CD8-positive, alpha-beta memory T cell (primary cell): ENCODE data around the gene PTGES2. TPM values are rescaled to one million over a fixed set of nuclear protein-coding genes. Genes with fewer than 3 reads are reported as not detected.
A peak's percentile ranks its signal among the peaks of the same experiment; 100 is the strongest.

Experiments used
- CTCF ChIA-PET: fragments of 350-600 bp; sonication (Branson Sonifier 250); formaldehyde crosslinking; loops from one replicate; lab custom pipeline; 2021; ENCODE audit warnings: antibody characterized with exemption; lab: Charles Lee
- POLR2A ChIA-PET: fragments of 350-600 bp; sonication (Branson Sonifier 250); formaldehyde crosslinking; loops from one replicate; lab custom pipeline; 2021; ENCODE audit warnings: antibody characterized with exemption; lab: Charles Lee
- DNase-seq, 5 donors: peaks; one replicate each; pipeline versions ENCODE4 v3.0.0 to v3.0.0-alpha.2; 2020 to 2022; ENCODE audit warnings: mixed read lengths in 1 of 5
- H3K27ac ChIP-seq: one replicate; pipeline ENCODE4 v1.7.0; 2013; ENCODE audit warnings: low read depth, mild to moderate bottlenecking, low read length, moderate library complexity
- H3K27me3 ChIP-seq: 2 replicates; pipeline ENCODE4 v1.7.0; 2013; ENCODE audit warnings: low read length, mild to moderate bottlenecking; ENCODE audit not compliant: insufficient read depth, poor library complexity, severe bottlenecking
- H3K36me3 ChIP-seq: 2 replicates; pipeline ENCODE4 v1.7.0; 2013; ENCODE audit warnings: mild to moderate bottlenecking, low read length, moderate library complexity; ENCODE audit not compliant: insufficient read depth
- H3K4me1 ChIP-seq: 2 replicates; pipeline ENCODE4 v1.7.0; 2013; ENCODE audit warnings: mild to moderate bottlenecking, low read length, moderate library complexity; ENCODE audit not compliant: insufficient read depth
- H3K4me3 ChIP-seq: 2 replicates; pipeline ENCODE4 v1.7.0; 2013; ENCODE audit warnings: mild to moderate bottlenecking, low read length
- H3K9me3 ChIP-seq: 2 replicates; pipeline ENCODE4 v1.7.0; 2013; ENCODE audit warnings: mild to moderate bottlenecking, low read length
- H3K27ac Mint-ChIP-seq, 8 donors: one replicate each; pipeline ENCODE4 v1.8.0; 2020 to 2021; ENCODE audit warnings: mixed read lengths in 8 of 8, mild to moderate bottlenecking in 6 of 8, inconsistent platforms in 3 of 8, moderate library complexity in 3 of 8
- H3K27me3 Mint-ChIP-seq, 2 donors: one replicate each; pipeline ENCODE4 v1.8.0; 2020 to 2021; ENCODE audit warnings: mixed read lengths in 2 of 2, mild to moderate bottlenecking in 1 of 2, moderate library complexity in 1 of 2
- H3K36me3 Mint-ChIP-seq, 3 donors: one replicate each; pipeline ENCODE4 v1.8.0; 2020 to 2021; ENCODE audit warnings: mixed read lengths in 3 of 3, inconsistent platforms in 1 of 3, mild to moderate bottlenecking in 1 of 3
- H3K4me1 Mint-ChIP-seq, 3 donors: one replicate each; pipeline ENCODE4 v1.8.0; 2020 to 2021; ENCODE audit warnings: mixed read lengths in 3 of 3, inconsistent platforms in 1 of 3, mild to moderate bottlenecking in 1 of 3
- H3K4me3 Mint-ChIP-seq, 7 donors: one replicate each; pipeline ENCODE4 v1.8.0; 2020 to 2021; ENCODE audit warnings: mixed read lengths in 7 of 7, mild to moderate bottlenecking in 6 of 7, moderate library complexity in 4 of 7, inconsistent platforms in 2 of 7
- H3K9me3 Mint-ChIP-seq, 5 donors: one replicate each; pipeline ENCODE4 v1.8.0; 2020 to 2022; ENCODE audit warnings: mixed read lengths in 5 of 5, mild to moderate bottlenecking in 3 of 5, moderate library complexity in 2 of 5, inconsistent platforms in 1 of 5
- polyA plus RNA-seq: library from polyadenylated mRNA; unstranded; fragments of 300-500 nt; fragmentation: Illumina TruSeq; gene quantifications from one replicate; pipeline ENCODE4 v1.2.3, GENCODE V29; 2021
- total RNA-seq, 2 experiments: library from RNA; stranded (reverse); gene quantifications; one replicate each; pipeline ENCODE4 v1.2.3, GENCODE V29; 2021

PTGES2 gene
- total and polyA plus RNA-seq, 3 experiments from 2014 or later: 51.7 to 68.3 (median 67.0) TPM

DNA sequence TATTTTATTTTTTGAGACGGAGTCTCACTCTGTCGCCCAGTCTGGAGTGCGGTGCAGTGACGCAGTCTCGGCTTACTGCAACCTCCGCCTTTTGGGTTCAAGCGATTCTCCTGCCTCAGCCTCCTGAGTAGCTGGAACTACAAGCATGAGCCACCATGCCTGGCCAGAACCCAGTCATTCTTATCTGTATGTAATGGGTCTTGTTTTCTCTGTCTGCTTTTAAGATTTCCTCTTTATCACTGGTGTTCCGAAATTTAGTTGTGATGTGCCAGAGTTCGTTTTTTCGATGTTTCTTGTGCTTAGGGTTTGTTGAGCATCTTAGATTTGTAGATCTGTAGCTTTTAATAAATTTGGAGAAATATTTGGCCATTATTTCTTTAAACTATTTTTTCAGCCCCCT lies 40.3 kb downstream of the PTGES2 start:
- POLR2A ChIA-PET: no interaction called here
- H3K27ac Mint-ChIP-seq: peak overlapping the region in 2 of 8 donors; percentile 39 to 72
- no peaks in the 10 kb centered on the region for H3K27me3 ChIP-seq
- peaks cover 0 to 46% (median 3%) of the 10 kb centered on the region in 3 donors for H3K36me3 Mint-ChIP-seq
- H3K27ac ChIP-seq: no peak overlapping the region
- H3K9me3 Mint-ChIP-seq: no peaks in the 10 kb centered on the region
- no peaks in the 10 kb centered on the region for H3K27me3 Mint-ChIP-seq
- peaks cover 50 to 65% (median 60%) of the 10 kb centered on the region in 3 donors for H3K4me1 Mint-ChIP-seq
- H3K4me3 Mint-ChIP-seq: peak overlapping the region in 1 of 7 donors; percentile 23
- H3K4me1 ChIP-seq: peaks cover 45% of the 10 kb centered on the region
- H3K9me3 ChIP-seq: no peaks in the 10 kb centered on the region
- no peaks in the 10 kb centered on the region for H3K36me3 ChIP-seq
- no peak overlapping the region for H3K4me3 ChIP-seq
- CTCF ChIA-PET: interaction anchor here (1.0 to 1.2 kb wide), 2 partner anchors 54 to 145 kb away, joined by 3 read pairs; no protein-coding TSS in a partner anchor
- no peak for DNase-seq

- no peaks in the 10 kb centered on the region for H3K27me3 Mint-ChIP-seq
- Histone ChIP-seq H3K4me3 (no peak overlapping the region), H3K27me3 (no peaks in the 10 kb centered on the region), H3K9me3 (no peaks in the 10 kb centered on the region), H3K4me1 (peaks cover 33% of the 10 kb centered on the region), H3K36me3 (no peaks in the 10 kb centered on the region), H3K27ac (no peak overlapping the region)
- POLR2A ChIA-PET: interaction anchor here (0.6 to 0.7 kb wide), 2 partner anchors 11 to 144 kb away, joined by 3 to 5 read pairs; no protein-coding TSS in a partner anchor
- DNase-seq: no peak
- H3K9me3 Mint-ChIP-seq: no peaks in the 10 kb centered on the region
- peak overlapping the region in 2 of 8 donors; percentile 37 to 65 for H3K27ac Mint-ChIP-seq
- H3K4me3 Mint-ChIP-seq: no peak overlapping the region
- CTCF ChIA-PET: no interaction called here
- H3K4me1 Mint-ChIP-seq: peaks cover 47 to 66% (median 62%) of the 10 kb centered on the region in 3 donors
- peaks cover 0 to 39% (median 3%) of the 10 kb centered on the region in 3 donors for H3K36me3 Mint-ChIP-seq
Observed at GRCh38 chr9:128085943-128086342, 41.6 kb downstream of the PTGES2 start.

GRCh38 chr9:128084746-128085145 lies 42.8 kb downstream of the PTGES2 start:
- H3K27me3 ChIP-seq: no peaks in the 10 kb centered on the region
- H3K4me1 ChIP-seq: peaks cover 24% of the 10 kb centered on the region
- no peak for DNase-seq
- no peak overlapping the region for H3K4me3 ChIP-seq
- no peak overlapping the region for H3K27ac ChIP-seq
- H3K4me1 Mint-ChIP-seq: peaks cover 46 to 62% (median 57%) of the 10 kb centered on the region in 3 donors
- no peaks in the 10 kb centered on the region for H3K9me3 Mint-ChIP-seq
- peaks cover 0 to 36% (median 3%) of the 10 kb centered on the region in 3 donors for H3K36me3 Mint-ChIP-seq
- no peaks in the 10 kb centered on the region for H3K36me3 ChIP-seq
- POLR2A ChIA-PET: interaction anchor here (0.7 kb wide), 1 partner anchor 11 kb away, joined by 3 read pairs; no protein-coding TSS in a partner anchor
- no peaks in the 10 kb centered on the region for H3K9me3 ChIP-seq
- H3K27me3 Mint-ChIP-seq: no peaks in the 10 kb centered on the region
- H3K4me3 Mint-ChIP-seq: no peak overlapping the region
- H3K27ac Mint-ChIP-seq: peak overlapping the region in 2 of 8 donors; percentile 57 to 84
- CTCF ChIA-PET: interaction anchor here (0.8 to 1.5 kb wide), 5 partner anchors 8 to 146 kb away, joined by 3 to 4 read pairs (median 3); no protein-coding TSS in a partner anchor

DNA sequence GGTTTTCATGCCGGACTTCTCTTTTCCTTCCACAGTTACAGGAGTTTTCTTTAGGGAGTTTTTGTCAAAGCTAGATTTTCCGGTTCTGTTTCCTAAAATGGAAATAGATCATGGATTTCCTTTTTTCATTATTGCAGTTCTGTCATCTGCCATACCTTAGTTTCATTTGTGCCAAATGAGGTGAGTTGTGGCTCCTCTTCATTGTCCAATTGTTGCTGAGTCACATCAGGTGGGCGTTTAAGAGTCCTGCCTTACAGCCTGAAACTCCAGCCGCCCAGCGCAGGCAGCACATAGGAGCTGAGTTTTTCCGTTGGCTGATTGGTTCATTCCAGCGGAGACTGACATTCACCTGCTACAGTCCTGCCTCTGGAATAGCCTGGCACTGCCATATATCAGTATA lies 45.4 kb downstream of the PTGES2 start:
- H3K27ac Mint-ChIP-seq: peak overlapping the region in 7 of 8 donors; percentile 19 to 91 (median 63)
- no peak overlapping the region for H3K4me3 Mint-ChIP-seq
- peak overlapping the region; percentile 75 for H3K27ac ChIP-seq
- H3K36me3 ChIP-seq: no peaks in the 10 kb centered on the region
- ChIA-PET POLR2A (no interaction called here), CTCF (no interaction called here)
- peaks cover 43 to 61% (median 60%) of the 10 kb centered on the region in 3 donors for H3K4me1 Mint-ChIP-seq
- H3K9me3 Mint-ChIP-seq: no peaks in the 10 kb centered on the region
- peaks cover 0 to 41% (median 7%) of the 10 kb centered on the region in 3 donors for H3K36me3 Mint-ChIP-seq
- DNase-seq: no peak
- H3K27me3 Mint-ChIP-seq: no peaks in the 10 kb centered on the region
- no peaks in the 10 kb centered on the region for H3K27me3 ChIP-seq
- H3K4me1 ChIP-seq: peaks cover 22% of the 10 kb centered on the region
- no peak overlapping the region for H3K4me3 ChIP-seq
- H3K9me3 ChIP-seq: no peaks in the 10 kb centered on the region

DNA sequence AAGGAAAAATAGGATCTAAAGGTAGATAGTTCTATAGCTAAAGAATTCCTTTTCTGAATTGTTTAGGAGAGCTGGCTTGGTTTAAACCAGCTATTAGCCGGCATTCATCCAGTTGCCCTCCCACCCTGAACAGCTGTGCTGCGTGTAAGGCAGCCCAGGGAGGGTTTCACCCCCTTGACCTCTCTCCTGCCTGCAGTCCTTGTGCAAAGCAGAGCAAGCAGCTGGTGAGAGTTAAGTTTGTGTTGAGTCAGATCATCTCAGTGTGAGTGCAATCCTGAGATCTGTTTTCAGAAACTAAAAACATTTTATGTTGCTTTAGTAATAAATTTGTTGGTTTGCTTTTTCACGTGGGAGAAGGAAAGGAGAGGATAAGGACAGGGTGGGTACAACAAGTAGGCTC lies 46.5 kb downstream of the PTGES2 start:
- ChIA-PET POLR2A (no interaction called here), CTCF (interaction anchor here (1.0 to 1.5 kb wide), 3 partner anchors 9 to 36 kb away, joined by 4 to 5 read pairs (median 4); no protein-coding TSS in a partner anchor)
- H3K27me3 Mint-ChIP-seq: no peaks in the 10 kb centered on the region
- no peak overlapping the region for H3K4me3 ChIP-seq
- no peaks in the 10 kb centered on the region for H3K9me3 ChIP-seq
- peaks cover 0 to 44% (median 7%) of the 10 kb centered on the region in 3 donors for H3K36me3 Mint-ChIP-seq
- no peaks in the 10 kb centered on the region for H3K27me3 ChIP-seq
- peaks cover 26% of the 10 kb centered on the region for H3K4me1 ChIP-seq
- H3K4me1 Mint-ChIP-seq: peaks cover 46 to 66% (median 65%) of the 10 kb centered on the region in 3 donors
- DNase-seq: no peak
- H3K9me3 Mint-ChIP-seq: no peaks in the 10 kb centered on the region
- no peak overlapping the region for H3K4me3 Mint-ChIP-seq
- no peaks in the 10 kb centered on the region for H3K36me3 ChIP-seq
- H3K27ac ChIP-seq: peak overlapping the region; percentile 75
- H3K27ac Mint-ChIP-seq: peak overlapping the region in 7 of 8 donors; percentile 34 to 91 (median 63)

DNA sequence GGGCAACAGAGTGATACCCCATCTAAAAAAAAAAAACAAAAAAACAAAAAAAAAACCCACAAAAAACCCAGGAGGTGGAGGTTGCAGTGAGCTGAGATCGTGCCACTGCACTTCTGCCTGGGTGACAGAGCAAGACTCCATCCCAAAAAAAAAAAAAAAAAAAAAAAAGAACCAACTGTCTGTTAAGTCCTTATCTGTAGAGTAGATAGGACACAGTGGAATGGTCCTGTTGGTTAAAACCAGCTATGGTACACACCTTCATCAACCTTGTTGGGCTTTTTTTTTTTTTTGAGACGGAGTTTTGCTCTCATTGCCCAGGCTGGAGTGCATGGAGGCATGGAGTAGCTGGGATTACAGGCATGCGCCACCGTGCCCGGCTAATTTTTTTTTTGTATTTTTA lies 47.3 kb downstream of the PTGES2 start:
- no peaks in the 10 kb centered on the region for H3K36me3 ChIP-seq
- H3K36me3 Mint-ChIP-seq: peaks cover 0 to 36% (median 7%) of the 10 kb centered on the region in 3 donors
- POLR2A ChIA-PET: interaction anchor here (0.6 to 1.1 kb wide), 4 partner anchors 11 to 355 kb away, joined by 3 to 10 read pairs (median 3); no protein-coding TSS in a partner anchor
- CTCF ChIA-PET: interaction anchor here (0.6 to 1.5 kb wide), 4 partner anchors 13 to 65 kb away, joined by 3 to 5 read pairs (median 4); partner anchors contain the start of gene NAIF1
- H3K27ac Mint-ChIP-seq: no peak overlapping the region
- H3K9me3 Mint-ChIP-seq: no peaks in the 10 kb centered on the region
- H3K4me3 ChIP-seq: no peak overlapping the region
- H3K27me3 Mint-ChIP-seq: no peaks in the 10 kb centered on the region
- peaks cover 41 to 58% (median 58%) of the 10 kb centered on the region in 3 donors for H3K4me1 Mint-ChIP-seq
- H3K27ac ChIP-seq: peak overlapping the region; percentile 75
- no peak for DNase-seq
- H3K4me3 Mint-ChIP-seq: no peak overlapping the region
- no peaks in the 10 kb centered on the region for H3K27me3 ChIP-seq
- H3K9me3 ChIP-seq: no peaks in the 10 kb centered on the region
- H3K4me1 ChIP-seq: peaks cover 26% of the 10 kb centered on the region

GRCh38 chr9:128078504-128079434 lies 48.8 kb downstream of the PTGES2 start:
- POLR2A ChIA-PET: interaction anchor here (0.7 to 1.1 kb wide), 5 partner anchors 11 to 1963 kb away, joined by 3 to 12 read pairs (median 4); partner anchors contain the start of genes NAIF1 and SLC25A25
- peaks cover 36 to 62% (median 53%) of the 10 kb centered on the region in 3 donors for H3K4me1 Mint-ChIP-seq
- no peak overlapping the region for H3K4me3 ChIP-seq

More at GRCh38 chr9:128078504-128079434, 48.8 kb downstream of the PTGES2 start:
- Mint-ChIP-seq H3K27me3 (no peaks in the 10 kb centered on the region), H3K9me3 (no peaks in the 10 kb centered on the region), H3K27ac (peak overlapping the region; percentile 34 to 87 (median 55)), H3K36me3 (peaks cover 0 to 28% (median 6%) of the 10 kb centered on the region in 3 donors), H3K4me3 (peak overlapping the region in 3 of 7 donors; percentile 8 to 49 (median 46))
- H3K9me3 ChIP-seq: no peaks in the 10 kb centered on the region
- no peaks in the 10 kb centered on the region for H3K36me3 ChIP-seq
- CTCF ChIA-PET: interaction anchor here (0.7 to 1.8 kb wide), 5 partner anchors 18 to 99 kb away, joined by 3 to 7 read pairs (median 4); no protein-coding TSS in a partner anchor
- no peaks in the 10 kb centered on the region for H3K27me3 ChIP-seq
- peak overlapping the region; percentile 75 for H3K27ac ChIP-seq
- DNase-seq: no peak
- peaks cover 29% of the 10 kb centered on the region for H3K4me1 ChIP-seq
